T1000 (cell line): ENCODE results near the gene HMCN2.
"Not testable (repeated sequence)": the region's sequence is repeated elsewhere in the genome, so short reads cannot be mapped to it uniquely, and the experiment has no call there.

Experiments
- DNase-seq: peaks from one replicate; lab custom pipeline; 2025; ENCODE audit warnings: mixed read lengths; lab: John Stamatoyannopoulos, UW

Gene HMCN2

GRCh38 chr9:130432796-130433167 is 167.2 kb downstream of the HMCN2 start:
- DNase-seq = no peak

GRCh38 chr9:130433168-130433946 is 167.8 kb downstream of the HMCN2 start:
- no peak for DNase-seq

- no peak for DNase-seq
Measured at GRCh38 chr9:130433947-130434262, 168.3 kb downstream of the HMCN2 start.

DNA sequence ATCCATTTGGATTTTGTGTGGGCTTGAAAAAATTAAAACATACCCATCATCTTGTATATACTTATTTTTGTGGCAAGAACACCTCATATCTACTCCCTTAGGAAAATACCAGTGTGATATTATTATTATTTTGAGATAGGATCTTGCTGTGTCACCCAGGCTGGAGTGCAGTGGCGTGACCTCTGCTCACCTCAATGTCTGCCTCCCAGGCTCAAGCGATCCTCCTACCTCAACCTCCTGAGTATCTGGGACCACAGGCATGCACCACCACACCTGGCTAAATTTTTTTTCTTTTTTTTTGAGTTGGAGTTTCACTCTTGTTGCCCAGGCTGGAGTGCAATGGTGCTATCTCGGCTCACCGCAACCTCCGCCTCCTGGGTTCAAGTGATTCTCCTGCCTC is 169.1 kb downstream of the HMCN2 start:
- DNase-seq = not testable (repeated sequence)

GRCh38 chr9:130437011-130437789 is 171.6 kb downstream of the HMCN2 start:
- DNase-seq = no peak

GRCh38 chr9:130438382-130438981 is 172.9 kb downstream of the HMCN2 start:
- DNase-seq = no peak

GRCh38 chr9:130441031-130441430 is 175.5 kb downstream of the HMCN2 start:
- DNase-seq = no peak

GRCh38 chr9:130442746-130443455 is 177.3 kb downstream of the HMCN2 start:
- no peak for DNase-seq

DNA sequence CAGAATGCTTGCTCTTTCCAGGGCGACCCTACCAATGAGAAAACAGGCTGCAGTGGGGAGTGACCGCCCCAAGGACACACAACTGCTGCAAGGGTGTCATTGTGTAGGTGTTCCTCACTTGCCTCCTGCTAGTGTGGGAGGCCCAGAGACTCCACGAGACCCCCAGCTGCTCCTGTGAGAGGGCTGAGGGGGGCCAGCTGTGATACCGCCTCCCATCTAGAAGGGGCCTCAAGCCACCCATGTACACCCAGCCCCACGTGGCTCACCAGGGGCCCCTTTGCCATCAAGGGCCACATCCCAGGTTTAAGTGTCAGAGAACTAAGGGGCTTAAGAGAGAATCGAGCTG is 177.9 kb downstream of the HMCN2 start:
- no peak for DNase-seq

DNA sequence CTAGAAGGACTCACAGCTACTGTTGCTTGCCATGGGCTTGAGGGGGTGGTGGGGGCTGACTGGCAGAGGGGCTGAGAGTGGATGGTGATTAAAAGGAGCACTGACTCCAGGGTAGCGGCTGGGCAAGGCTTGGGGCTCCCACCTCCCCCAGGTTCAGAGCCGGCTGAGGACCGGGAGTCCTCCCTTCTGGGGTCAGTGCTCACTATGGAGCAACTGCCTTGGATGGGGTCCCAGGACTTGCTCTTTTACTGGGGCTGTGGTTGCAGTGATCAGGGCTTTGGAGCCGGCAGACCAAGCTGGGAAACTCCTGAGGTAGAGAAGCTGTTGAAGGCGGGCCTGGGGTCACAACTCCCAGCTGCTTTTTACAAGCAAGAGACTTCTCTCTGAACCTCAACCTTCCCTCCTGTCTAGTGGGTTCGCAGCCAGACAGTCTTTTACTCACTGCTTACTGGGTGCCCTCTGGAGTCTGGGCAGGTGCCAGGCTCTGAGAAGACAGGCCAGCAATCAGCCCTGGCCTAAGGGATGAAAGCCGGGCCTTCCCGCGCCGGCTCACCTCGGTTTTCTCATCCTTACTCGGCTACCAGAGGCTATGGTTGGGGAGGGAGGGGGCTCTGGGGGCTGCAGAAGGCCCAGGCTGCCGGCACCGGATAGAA is 178.4 kb downstream of the HMCN2 start:
- DNase-seq = no peak

DNA sequence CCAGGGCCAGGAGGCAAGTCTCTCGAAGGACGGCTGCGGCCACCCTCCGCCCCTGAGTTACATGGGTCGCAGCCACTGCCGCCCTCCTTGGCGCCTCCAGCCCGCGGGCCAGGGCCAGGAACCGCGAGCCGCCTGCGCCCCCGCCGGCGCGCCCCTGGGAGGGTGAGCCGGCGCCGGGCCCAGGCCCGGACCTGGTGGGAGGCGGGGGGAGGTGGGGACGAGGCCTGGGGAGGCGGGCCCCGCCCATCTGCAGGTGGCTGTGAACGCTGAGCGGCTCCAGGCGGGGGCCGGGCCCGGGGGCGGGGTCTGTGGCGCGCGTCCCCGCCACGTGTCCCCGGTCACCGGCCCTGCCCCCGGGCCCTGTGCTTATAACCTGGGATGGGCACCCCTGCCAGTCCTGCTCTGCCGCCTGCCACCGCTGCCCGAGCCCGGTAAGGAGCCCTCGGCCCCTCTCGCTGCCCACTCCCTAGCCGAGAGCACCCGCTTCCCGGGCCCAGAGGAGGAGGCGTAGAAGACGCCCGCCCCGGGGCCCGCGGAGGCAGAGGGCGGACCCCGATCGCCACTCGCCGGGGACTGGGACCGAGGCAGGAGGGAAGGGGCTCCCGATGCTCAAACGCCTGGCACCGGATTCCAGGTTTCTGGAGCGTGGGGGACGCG is 179.1 kb downstream of the HMCN2 start, which contains the start of gene ASS1:
ASS1 (plus strand) TSS at position 397 of the 657 bp plus-strand sequence. CDS start 7,268 bp downstream, outside the sequence.
- peak; percentile 32 for DNase-seq

- peak; percentile 21 for DNase-seq
Measured at GRCh38 chr9:130445268-130445983, 179.9 kb downstream of the HMCN2 start.

GRCh38 chr9:130446101-130446861 is 180.7 kb downstream of the HMCN2 start:
- peak; percentile 49 for DNase-seq

DNA sequence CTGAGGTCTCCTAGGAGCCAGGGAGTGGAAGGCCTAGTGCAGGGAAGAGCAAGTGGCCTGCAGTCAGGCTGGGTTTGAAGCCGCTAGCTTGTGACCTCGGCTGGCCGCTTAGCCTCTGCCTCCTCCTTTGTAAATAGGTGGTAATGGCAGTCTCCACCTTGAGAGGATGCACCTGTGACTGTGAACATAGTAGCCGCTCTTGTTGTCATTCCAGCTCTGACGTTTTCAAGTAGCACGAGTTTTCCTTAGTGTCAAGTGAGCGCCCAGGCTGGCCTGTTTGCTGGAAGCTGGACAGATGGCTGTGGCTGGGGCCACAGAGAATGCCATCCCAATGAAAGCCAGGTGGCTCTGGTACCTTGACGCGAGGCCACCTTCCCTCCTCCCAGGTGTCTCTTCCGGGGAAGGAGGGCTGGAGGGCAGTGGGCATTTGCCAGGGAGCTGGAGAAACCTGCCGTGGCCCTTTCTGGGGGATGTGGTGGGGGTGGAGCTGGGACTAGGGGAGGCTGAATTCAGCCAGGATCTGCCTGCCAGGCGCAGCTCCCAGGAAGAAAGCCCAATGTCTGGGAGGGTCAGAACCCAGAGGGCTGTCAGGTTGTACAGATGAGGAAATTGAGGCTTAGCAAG is 181.7 kb downstream of the HMCN2 start:
- no peak for DNase-seq

GRCh38 chr9:130448035-130448624 is 182.6 kb downstream of the HMCN2 start:
- no peak for DNase-seq

- no peak for DNase-seq
Measured at GRCh38 chr9:130448771-130449603, 183.4 kb downstream of the HMCN2 start.

- DNase-seq = no peak
Measured at GRCh38 chr9:130450344-130451003, 184.9 kb downstream of the HMCN2 start.

DNA sequence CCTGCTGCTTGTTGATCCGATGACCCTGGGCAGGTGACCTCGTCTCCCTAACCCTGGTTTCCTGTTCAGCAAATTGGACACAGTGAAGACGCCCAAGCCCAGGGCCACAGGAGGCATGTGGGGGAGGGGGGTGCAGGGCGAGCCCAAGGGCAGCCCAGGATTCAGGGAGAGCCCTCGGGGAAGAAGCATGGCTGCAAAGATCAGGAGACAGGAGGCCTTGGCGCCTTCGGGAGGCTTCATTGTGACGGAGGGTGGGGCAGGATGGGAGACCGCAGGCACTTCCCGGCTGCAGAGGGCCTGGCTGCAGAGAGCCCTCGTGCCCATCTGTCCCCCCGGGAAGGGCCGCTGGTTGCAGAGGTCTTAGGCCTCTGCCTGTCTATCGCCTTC is 185.4 kb downstream of the HMCN2 start:
- DNase-seq = no peak
